Neutrophil (primary cell): ENCODE data around the gene PAWR.

Experiments
- H3K27ac ChIP-seq: fragments of 200-600 bp; sonication (generic); 2 replicates; pipeline ENCODE4 v1.5.1; 2016; ENCODE audit warnings: mild to moderate bottlenecking, moderate library complexity
- H3K27me3 ChIP-seq: fragments of 200-600 bp; sonication (generic); 2 replicates; pipeline ENCODE4 v1.6.0; 2016; ENCODE audit warnings: mild to moderate bottlenecking
- H3K36me3 ChIP-seq: fragments of 200-600 bp; sonication (generic); 2 replicates; pipeline ENCODE4 v1.5.1; 2017
- H3K4me1 ChIP-seq, 2 experiments: fragments of 200-600 bp in 1 of 2; sonication (generic) in 1 of 2; 1 replicate in 1 of 2; 2 replicates in 1 of 2; pipeline versions ENCODE4 v1.5.1 to v1.6.1; 2013 to 2016; ENCODE audit warnings: low read depth in 1 of 2, low read length in 1 of 2, mild to moderate bottlenecking in 1 of 2, moderate library complexity in 1 of 2; ENCODE audit not compliant: control insufficient read depth in 1 of 2, insufficient read depth in 1 of 2
- H3K4me3 ChIP-seq, 2 experiments: fragments of 200-600 bp in 1 of 2; sonication (generic) in 1 of 2; 1 replicate in 1 of 2; 2 replicates in 1 of 2; pipeline ENCODE4 v1.5.1; 2013 to 2016; ENCODE audit warnings: low read depth in 1 of 2, low read length in 1 of 2, mild to moderate bottlenecking in 1 of 2, moderate library complexity in 1 of 2
- H3K9me3 ChIP-seq: fragments of 200-600 bp; sonication (generic); 2 replicates; pipeline ENCODE4 v1.5.1; 2016
- TF ChIP-seq, protein P1 (sequence below): fragments of 200-600 bp; sonication (generic); IDR thresholded peaks from 2 replicates; pipeline ENCODE4 v1.5.1; 2016; ENCODE audit warnings: antibody characterized with exemption

The PAWR gene

DNA sequence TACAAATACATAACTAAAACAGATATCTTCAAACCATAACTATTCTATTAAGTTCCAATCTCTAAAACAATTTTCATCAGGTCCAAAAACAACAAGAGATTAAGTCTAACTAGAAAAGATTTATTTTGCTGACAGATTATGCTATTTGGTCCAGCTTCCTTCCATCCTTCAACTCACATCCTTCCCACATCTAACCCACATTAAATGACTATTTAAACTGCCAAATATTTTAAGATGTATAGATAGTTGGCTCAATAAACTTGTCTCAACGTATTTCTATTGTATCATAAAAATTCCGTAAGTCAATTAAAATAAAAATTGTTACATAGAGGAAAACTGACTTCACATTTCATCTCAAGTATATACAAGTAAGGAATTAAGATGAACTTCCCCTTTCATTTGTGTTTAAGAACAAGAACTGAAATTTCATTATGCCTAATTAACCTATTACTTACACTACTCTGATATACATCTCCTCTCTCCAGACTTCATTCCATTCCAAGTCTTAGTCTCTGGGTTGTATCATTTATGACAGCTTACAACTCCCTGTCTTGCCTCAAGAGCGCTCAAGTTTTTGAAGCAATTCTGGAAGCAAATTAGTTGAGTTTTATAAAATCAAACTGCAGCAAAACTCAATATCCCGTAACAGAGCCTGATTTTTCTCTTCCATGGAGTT is 25.4 kb downstream of the PAWR start:
- Histone ChIP-seq H3K4me1 (no peaks in the 10 kb centered on the region), H3K36me3 (no peaks in the 10 kb centered on the region), H3K4me3 (no peak overlapping the region), H3K27me3 (no peaks in the 10 kb centered on the region), H3K27ac (no peak overlapping the region), H3K9me3 (no peaks in the 10 kb centered on the region)
- TF ChIP-seq, protein P1, sequence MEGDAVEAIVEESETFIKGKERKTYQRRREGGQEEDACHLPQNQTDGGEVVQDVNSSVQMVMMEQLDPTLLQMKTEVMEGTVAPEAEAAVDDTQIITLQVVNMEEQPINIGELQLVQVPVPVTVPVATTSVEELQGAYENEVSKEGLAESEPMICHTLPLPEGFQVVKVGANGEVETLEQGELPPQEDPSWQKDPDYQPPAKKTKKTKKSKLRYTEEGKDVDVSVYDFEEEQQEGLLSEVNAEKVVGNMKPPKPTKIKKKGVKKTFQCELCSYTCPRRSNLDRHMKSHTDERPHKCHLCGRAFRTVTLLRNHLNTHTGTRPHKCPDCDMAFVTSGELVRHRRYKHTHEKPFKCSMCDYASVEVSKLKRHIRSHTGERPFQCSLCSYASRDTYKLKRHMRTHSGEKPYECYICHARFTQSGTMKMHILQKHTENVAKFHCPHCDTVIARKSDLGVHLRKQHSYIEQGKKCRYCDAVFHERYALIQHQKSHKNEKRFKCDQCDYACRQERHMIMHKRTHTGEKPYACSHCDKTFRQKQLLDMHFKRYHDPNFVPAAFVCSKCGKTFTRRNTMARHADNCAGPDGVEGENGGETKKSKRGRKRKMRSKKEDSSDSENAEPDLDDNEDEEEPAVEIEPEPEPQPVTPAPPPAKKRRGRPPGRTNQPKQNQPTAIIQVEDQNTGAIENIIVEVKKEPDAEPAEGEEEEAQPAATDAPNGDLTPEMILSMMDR = no peak

DNA sequence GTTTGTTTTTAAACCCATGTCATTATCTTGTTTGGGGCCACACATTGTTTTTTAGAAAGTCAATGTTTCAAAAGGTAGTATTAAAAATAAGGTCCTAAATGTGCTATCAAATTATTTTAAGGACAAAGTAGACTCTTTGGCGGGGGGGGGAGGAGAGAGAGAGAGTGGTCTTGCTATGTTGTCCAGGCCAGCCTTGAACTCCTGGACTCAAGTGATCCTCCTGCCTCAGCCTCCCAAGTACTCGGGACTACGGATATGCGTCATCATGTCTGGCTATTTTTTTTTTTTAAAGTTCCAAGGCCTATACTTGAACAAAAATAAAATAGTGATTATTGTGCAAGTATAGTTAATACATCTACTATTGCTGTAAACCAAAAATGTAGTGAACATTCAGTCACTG is 26.2 kb downstream of the PAWR start:
- Histone ChIP-seq H3K4me3 (no peak overlapping the region), H3K9me3 (no peaks in the 10 kb centered on the region), H3K27ac (no peak overlapping the region), H3K4me1 (no peaks in the 10 kb centered on the region), H3K27me3 (no peaks in the 10 kb centered on the region), H3K36me3 (no peaks in the 10 kb centered on the region)
- TF ChIP-seq, protein P1 = no peak

DNA sequence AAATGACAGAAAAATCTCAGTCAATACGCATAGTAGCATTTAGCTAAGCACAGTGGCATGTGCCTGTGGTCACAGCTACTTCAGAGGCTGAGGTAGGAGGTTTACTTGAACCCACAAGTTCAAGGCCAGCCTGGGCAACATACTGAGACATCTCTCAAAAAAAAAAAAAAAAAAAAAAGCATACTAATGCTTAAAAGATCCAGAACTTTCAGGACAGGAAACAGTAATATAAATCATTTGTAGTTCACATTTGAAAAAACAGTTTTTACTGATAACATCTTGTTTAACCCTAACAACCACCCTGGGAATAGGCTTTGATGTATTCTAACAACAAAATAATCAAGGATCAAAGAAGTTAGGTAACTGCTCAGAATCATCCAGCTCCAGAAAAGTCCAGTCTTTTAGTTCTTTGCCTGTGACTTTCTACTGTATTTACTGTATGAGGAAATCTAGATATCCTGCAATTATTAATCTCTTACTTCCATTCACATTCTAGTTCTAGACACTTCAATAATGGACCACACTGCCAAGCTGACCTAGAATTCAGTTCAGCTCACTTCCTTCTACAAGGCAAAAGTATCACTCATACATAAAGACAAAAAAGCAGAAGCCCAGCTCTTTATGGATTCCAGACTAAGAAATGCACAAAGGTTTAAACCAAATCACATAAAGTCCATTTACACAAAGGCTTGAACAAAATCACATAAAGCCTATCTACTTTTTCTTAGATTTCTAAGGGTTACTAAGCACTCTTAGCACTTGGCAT is 28.5 kb downstream of the PAWR start:
- Histone ChIP-seq H3K4me3 (no peak overlapping the region), H3K27me3 (no peaks in the 10 kb centered on the region), H3K36me3 (no peaks in the 10 kb centered on the region), H3K27ac (no peak overlapping the region), H3K4me1 (no peaks in the 10 kb centered on the region), H3K9me3 (no peaks in the 10 kb centered on the region)
- TF ChIP-seq, protein P1 = no peak

DNA sequence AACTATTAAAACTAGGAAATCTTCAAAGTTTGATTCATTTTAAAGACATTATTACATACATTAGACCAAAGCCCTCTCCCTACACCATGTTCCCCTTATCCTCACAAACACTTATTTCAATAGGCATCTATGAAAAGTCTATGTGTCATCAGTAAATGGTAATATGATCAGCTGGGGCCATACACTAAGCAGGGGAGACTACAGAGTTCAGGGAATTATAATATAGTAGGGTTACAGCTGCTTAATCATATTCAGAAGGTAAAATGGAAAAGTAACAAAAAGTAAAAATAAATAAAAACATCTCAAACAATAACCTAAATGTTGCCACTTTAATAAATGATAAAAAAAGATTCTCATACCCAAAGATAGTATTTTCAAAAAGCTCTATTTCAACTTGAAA is 29.1 kb downstream of the PAWR start:
- H3K4me3 ChIP-seq = no peak overlapping the region
- TF ChIP-seq, protein P1 = no peak
- H3K9me3 ChIP-seq = no peaks in the 10 kb centered on the region
- no peaks in the 10 kb centered on the region for H3K36me3 ChIP-seq
- H3K4me1 ChIP-seq = no peaks in the 10 kb centered on the region
- H3K27ac ChIP-seq = no peak overlapping the region
- no peaks in the 10 kb centered on the region for H3K27me3 ChIP-seq

DNA sequence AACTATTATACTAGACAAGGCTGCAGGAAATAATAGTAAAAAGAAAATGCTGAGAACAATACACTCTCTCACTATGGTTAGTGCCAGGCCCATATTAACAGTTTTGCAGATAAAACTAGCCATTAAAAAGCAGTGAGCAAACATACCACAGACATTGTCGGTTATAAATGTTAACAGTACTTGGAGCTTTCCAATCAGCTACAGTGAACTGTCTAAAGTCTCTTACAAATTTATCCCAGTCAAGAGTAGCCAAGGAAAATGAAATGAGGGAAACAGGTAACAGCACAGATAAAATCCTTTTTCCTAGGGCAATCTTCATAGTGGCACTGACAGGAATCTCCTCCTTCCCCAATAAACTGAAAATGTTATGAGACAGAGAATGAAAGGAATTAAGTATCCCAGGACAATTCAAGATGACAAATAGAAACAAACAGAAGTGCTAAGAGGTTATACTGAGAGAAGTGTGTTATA is 30.8 kb downstream of the PAWR start:
- TF ChIP-seq, protein P1 = no peak
- H3K36me3 ChIP-seq = no peaks in the 10 kb centered on the region

More for the DNA sequence above, 30.8 kb downstream of the PAWR start:
- Histone ChIP-seq H3K27me3 (no peaks in the 10 kb centered on the region), H3K4me3 (no peak overlapping the region), H3K27ac (no peak overlapping the region), H3K9me3 (no peaks in the 10 kb centered on the region), H3K4me1 (no peaks in the 10 kb centered on the region)
